H1 (cell line): ENCODE measurements around the gene NDUFA5. TPM values are rescaled to one million over a fixed set of nuclear protein-coding genes. Genes with fewer than 3 reads are reported as not detected.

ENCODE experiments used
- CTCF ChIA-PET: fragments of 300-600 bp; sonication (Branson Sonifier 250); formaldehyde crosslinking; loops from one replicate; lab custom pipeline; 2021; ENCODE audit not compliant: partially characterized antibody; lab: Charles Lee
- POLR2A ChIA-PET: fragments of 300-600 bp; sonication (Branson Sonifier 250); formaldehyde crosslinking; loops from one replicate; lab custom pipeline; 2021; ENCODE audit warnings: inconsistent platforms; ENCODE audit not compliant: partially characterized antibody; lab: Charles Lee
- DNase-seq, 2 experiments: peaks; one replicate each; pipeline versions ENCODE4 v3.0.0 to v3.0.0-alpha.2; 2010 to 2022; ENCODE audit warnings: low spot score in 2 of 2, low read depth in 1 of 2, mixed read lengths in 1 of 2
- FAIRE-seq: peaks from 2 replicates; lab custom pipeline; 2011; peaks lifted over from hg19 to GRCh38; lab: Jason Lieb, UNC
- H2AFZ ChIP-seq: 2 replicates; pipeline ENCODE4 v1.8.1; 2012; ENCODE audit warnings: low read length, inconsistent platforms
- H2AK5ac ChIP-seq: 2 replicates; pipeline ENCODE4 v1.6.1; 2013; ENCODE audit warnings: low read depth, low read length
- H2BK120ac ChIP-seq: replicated peaks from 2 replicates; pipeline ENCODE3; 2013; ENCODE audit warnings: low read depth, low read length, inconsistent platforms
- H2BK12ac ChIP-seq: 2 replicates; pipeline ENCODE4 v1.6.1; 2013; ENCODE audit warnings: low read depth, low read length
- H2BK15ac ChIP-seq: 2 replicates; pipeline ENCODE4 v1.6.1; 2013; ENCODE audit warnings: low read length
- H2BK20ac ChIP-seq: 2 replicates; pipeline ENCODE4 v1.6.1; 2013; ENCODE audit warnings: low read length
- H2BK5ac ChIP-seq: 2 replicates; pipeline ENCODE4 v1.6.1; 2013; ENCODE audit warnings: low read depth, low read length
- H3K14ac ChIP-seq: 2 replicates; pipeline ENCODE4 v1.6.1; 2013; ENCODE audit warnings: inconsistent platforms; ENCODE audit not compliant: insufficient read length
- H3K18ac ChIP-seq: 2 replicates; pipeline ENCODE4 v1.6.1; 2013; ENCODE audit warnings: low read length; ENCODE audit errors: extremely low read depth
- H3K23ac ChIP-seq: 2 replicates; pipeline ENCODE4 v1.6.1; 2013; ENCODE audit warnings: inconsistent platforms; ENCODE audit not compliant: insufficient read length
- H3K23me2 ChIP-seq: 2 replicates; pipeline ENCODE4 v1.6.1; 2013; ENCODE audit warnings: low read depth, low read length
- H3K27ac ChIP-seq: 2 replicates; pipeline ENCODE4 v1.6.1; 2011; ENCODE audit warnings: low read depth, low read length, inconsistent platforms
- H3K27me3 ChIP-seq, 4 experiments: replicated peaks in 1 of 4; 1 replicate in 1 of 4; 2 replicates in 3 of 4; pipeline versions ENCODE4 v1.6.1 to v1.8.1; 2011 to 2013; ENCODE audit warnings: low read length in 3 of 4, mild to moderate bottlenecking in 3 of 4, inconsistent platforms in 2 of 4, mixed read lengths in 2 of 4, moderate library complexity in 1 of 4; ENCODE audit not compliant: control insufficient read depth in 3 of 4, insufficient read depth in 3 of 4; ENCODE audit errors: extremely low read depth in 1 of 4
- H3K36me3 ChIP-seq, 4 experiments: 2 replicates each; pipeline versions ENCODE4 v1.6.1 to v1.8.1; 2011 to 2013; ENCODE audit warnings: mild to moderate bottlenecking in 4 of 4, low read length in 3 of 4, moderate library complexity in 2 of 4, control low read depth in 1 of 4, inconsistent platforms in 1 of 4; ENCODE audit not compliant: insufficient read depth in 4 of 4, control insufficient read depth in 2 of 4
- H3K4ac ChIP-seq: replicated peaks from 2 replicates; pipeline ENCODE3; 2013; ENCODE audit warnings: low read length, low read depth, mixed read lengths, inconsistent platforms; ENCODE audit not compliant: insufficient read length
- H3K4me1 ChIP-seq, 4 experiments: replicated peaks in 1 of 4; 1 replicate in 1 of 4; 2 replicates in 3 of 4; pipeline versions ENCODE4 v1.6.1 to v1.8.1; 2011 to 2013; ENCODE audit warnings: low read length in 3 of 4, inconsistent platforms in 2 of 4, mixed read lengths in 1 of 4; ENCODE audit not compliant: insufficient read depth in 4 of 4, control insufficient read depth in 3 of 4
- H3K4me2 ChIP-seq, 2 experiments: 2 replicates each; pipeline versions ENCODE4 v1.6.1 to v1.8.1; 2011 to 2013; ENCODE audit warnings: low read depth in 2 of 2, low read length in 2 of 2, control low read depth in 1 of 2, inconsistent platforms in 1 of 2, mild to moderate bottlenecking in 1 of 2; ENCODE audit not compliant: insufficient read depth in 1 of 2
- H3K4me3 ChIP-seq, 4 experiments: fragments of 200-600, 300-600 bp in 1 of 4; sonication (generic), shearing (Covaris generic), sonication (Bioruptor Twin) in 1 of 4; 2 replicates each; pipeline versions ENCODE4 v1.5.1 to v1.8.1; 2011 to 2016; ENCODE audit warnings: low read length in 4 of 4, low read depth in 3 of 4, control low read depth in 2 of 4, inconsistent platforms in 2 of 4, mild to moderate bottlenecking in 2 of 4, mixed read lengths in 1 of 4, moderate library complexity in 1 of 4; ENCODE audit not compliant: insufficient read depth in 2 of 4; ENCODE audit errors: extremely low read depth in 1 of 4
- H3K56ac ChIP-seq: replicated peaks from 2 replicates; pipeline ENCODE3; 2013; ENCODE audit warnings: low read depth, mild to moderate bottlenecking, mixed read lengths, low read length, inconsistent platforms; ENCODE audit not compliant: insufficient read length
- H3K79me1 ChIP-seq: 2 replicates; pipeline ENCODE4 v1.6.1; 2013; ENCODE audit warnings: low read depth, low read length, control low read depth
- H3K79me2 ChIP-seq, 2 experiments: 2 replicates each; pipeline versions ENCODE4 v1.6.1 to v1.8.1; 2012 to 2013; ENCODE audit warnings: low read length in 2 of 2, mild to moderate bottlenecking in 2 of 2, inconsistent platforms in 1 of 2; ENCODE audit not compliant: insufficient read depth in 2 of 2, control insufficient read depth in 1 of 2
- H3K9ac ChIP-seq, 4 experiments: replicated peaks in 1 of 4; 1 replicate in 1 of 4; 2 replicates in 3 of 4; pipeline versions ENCODE4 v1.6.1 to v1.8.1; 2011 to 2013; ENCODE audit warnings: low read depth in 3 of 4, low read length in 3 of 4, control low read depth in 2 of 4, mild to moderate bottlenecking in 2 of 4, moderate library complexity in 2 of 4, inconsistent platforms in 1 of 4; ENCODE audit errors: extremely low read depth in 1 of 4
- H3K9me3 ChIP-seq, 2 experiments: 2 replicates each; pipeline versions ENCODE4 v1.6.1 to v1.8.1; 2012 to 2013; ENCODE audit warnings: mild to moderate bottlenecking in 2 of 2, moderate library complexity in 2 of 2, control low read depth in 1 of 2, inconsistent platforms in 1 of 2, low read depth in 1 of 2, low read length in 1 of 2, mixed read lengths in 1 of 2; ENCODE audit not compliant: insufficient read depth in 2 of 2
- H4K20me1 ChIP-seq, 2 experiments: replicated peaks in 1 of 2; 2 replicates each; pipeline versions ENCODE3 to v1.8.1; 2011 to 2013; ENCODE audit warnings: inconsistent platforms in 2 of 2, low read length in 2 of 2, mild to moderate bottlenecking in 1 of 2; ENCODE audit not compliant: insufficient read depth in 2 of 2, control insufficient read depth in 1 of 2
- H4K5ac ChIP-seq: 2 replicates; pipeline ENCODE4 v1.6.1; 2013; ENCODE audit warnings: low read length, low read depth, mixed read lengths, inconsistent platforms; ENCODE audit not compliant: insufficient read length
- H4K8ac ChIP-seq: 2 replicates; pipeline ENCODE4 v1.8.0; 2013; ENCODE audit warnings: mild to moderate bottlenecking, moderate library complexity, low read length, inconsistent platforms; ENCODE audit not compliant: insufficient read depth; ENCODE audit errors: extremely low read depth
- H4K91ac ChIP-seq: replicated peaks from 2 replicates; pipeline ENCODE3; 2013; ENCODE audit warnings: low read length, mixed read lengths, inconsistent platforms; ENCODE audit not compliant: insufficient read length
- BCL11A ChIP-seq, 2 experiments: IDR thresholded peaks; one replicate each; pipeline ENCODE4 v1.6.1; 2011; ENCODE audit warnings: low read depth in 2 of 2, low read length in 2 of 2, mild to moderate bottlenecking in 2 of 2
- CREB1 ChIP-seq: IDR thresholded peaks from 2 replicates; pipeline ENCODE4 v1.6.1; 2012; ENCODE audit warnings: inconsistent platforms
- CTCF ChIP-seq, 3 experiments: IDR thresholded peaks; 1 replicate in 2 of 3; 2 replicates in 1 of 3; pipeline versions ENCODE4 v1.5.1 to v1.6.1; 2011; ENCODE audit warnings: low read length in 3 of 3, mild to moderate bottlenecking in 3 of 3, inconsistent platforms in 2 of 3, low read depth in 1 of 3, moderate library complexity in 1 of 3; ENCODE audit not compliant: insufficient read depth in 1 of 3; ENCODE audit errors: control extremely low read depth in 1 of 3
- HDAC6 ChIP-seq: IDR thresholded peaks from one replicate; pipeline ENCODE4 v1.7.1; 2012; ENCODE audit warnings: low read depth, mild to moderate bottlenecking, inconsistent platforms, low read length, moderate library complexity
- POU5F1 ChIP-seq: IDR thresholded peaks from 2 replicates; pipeline ENCODE4 v1.6.1; 2011; ENCODE audit warnings: low read depth, mild to moderate bottlenecking, low read length, moderate library complexity
- RAD21 ChIP-seq, 2 experiments: IDR thresholded peaks in 1 of 2; conservative IDR thresholded peaks in 1 of 2; 2 replicates each; pipeline ENCODE4 v1.6.1; 2011; ENCODE audit warnings: low read depth in 2 of 2, low read length in 2 of 2, improper control_type of control experiment in 1 of 2, inconsistent platforms in 1 of 2, mild to moderate bottlenecking in 1 of 2, moderate library complexity in 1 of 2
- TAF1 ChIP-seq: IDR thresholded peaks from 2 replicates; pipeline ENCODE4 v1.6.1; 2011; ENCODE audit warnings: mild to moderate bottlenecking, low read depth, low read length
- YY1 ChIP-seq: IDR thresholded peaks from 2 replicates; pipeline ENCODE4 v1.6.1; 2011; ENCODE audit warnings: low read depth, mild to moderate bottlenecking, low read length
- WGBS, 2 experiments: shearing (Covaris generic) in 1 of 2; methylation state at CpG; one replicate each; pipeline versions ENCODE4 v1.1.6 to v1.1.7; 2013 to 2015; ENCODE audit warnings: low lambda C conversion rate in 2 of 2, mixed read lengths in 2 of 2, inconsistent platforms in 1 of 2, low coverage in 1 of 2, missing lambda C conversion rate in 1 of 2; ENCODE audit not compliant: insufficient replicate concordance in 2 of 2, insufficient coverage in 1 of 2, insufficient read length in 1 of 2; ENCODE audit errors: extremely low coverage in 1 of 2, missing lambda C conversion rate in 1 of 2; 5-methylcytosine and 5-hydroxymethylcytosine counted together
- polyA plus RNA-seq, 7 experiments: library from polyadenylated mRNA; depleted of rRNA in 3 of 7; stranded (reverse) in 5 of 7; unstranded in 2 of 7; fragments of >200 nt in 5 of 7; fragments of 200-250 nt in 2 of 7; gene quantifications; 1 replicate in 5 of 7; 2 replicates in 1 of 7; 4 replicates in 1 of 7; pipeline versions ENCODE4 v1.2.1 to v1.2.3, GENCODE V29; 2011 to 2013; ENCODE audit warnings: missing spikeins in 2 of 7, mixed read lengths in 2 of 7
- total RNA-seq: library from RNA; stranded (reverse); fragmentation: NEBNext Ultra II Directional; extraction: Animal tissue kit (Norgen Biotek cat#: 25700); gene quantifications from 2 replicates; pipeline ENCODE4 v1.2.1, GENCODE V29; 2021
- TF ChIP-seq, protein P1 (sequence below): IDR thresholded peaks from 2 replicates; pipeline ENCODE4 v1.6.1; 2011; ENCODE audit warnings: low read depth, mild to moderate bottlenecking, low read length; ENCODE audit not compliant: insufficient read depth

Gene NDUFA5
- total and polyA plus RNA-seq, 2 of the 8 experiments (the other 6 are each of a cell fraction or from before 2014, with no cell fraction given) = 7.6 to 76.3 TPM

DNA sequence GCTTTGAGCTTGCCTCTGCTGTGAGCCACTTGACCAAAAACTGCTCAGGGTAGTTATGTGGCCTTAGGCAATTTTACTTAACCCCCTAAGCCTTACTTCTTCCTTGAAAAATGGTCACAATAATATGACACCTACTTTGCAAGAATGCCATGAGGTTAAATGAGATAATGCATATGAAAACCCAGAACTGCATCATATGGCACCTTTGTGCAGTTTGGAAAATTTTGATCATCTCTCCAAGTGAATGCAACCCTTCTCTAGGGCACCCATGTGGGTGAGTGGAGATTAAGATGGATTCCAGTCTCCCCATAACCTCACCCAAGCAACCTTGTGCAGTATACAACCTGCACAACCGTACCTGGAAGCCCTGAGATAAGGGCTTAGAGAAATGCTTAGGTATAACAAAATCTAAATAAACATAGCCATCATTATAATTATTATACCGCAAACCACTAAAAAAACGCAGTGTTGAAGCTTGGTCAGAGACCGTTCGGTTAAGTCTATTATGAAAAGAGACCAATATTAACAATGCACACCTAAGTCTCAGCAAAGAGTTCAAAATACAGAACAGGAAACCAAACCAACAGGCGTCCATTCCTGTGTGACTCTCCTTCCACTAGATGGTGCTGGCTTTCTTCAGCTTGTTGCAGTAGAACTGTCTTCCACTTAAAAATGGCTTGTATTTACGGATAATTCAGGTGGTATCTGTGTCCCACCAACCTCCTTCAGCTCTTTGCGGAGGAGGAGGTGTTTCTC, 23.0 kb upstream of the NDUFA5 start:
- Histone ChIP-seq H4K5ac (no peak overlapping the region), H3K36me3 (no peaks in the 10 kb centered on the region), H3K14ac (no peak overlapping the region), H3K23me2 (no peaks in the 10 kb centered on the region), H2AFZ (peak overlapping the region; percentile 91; the same call in 1 of the 2 replicates), H3K56ac (no peak overlapping the region), H3K9ac (no peak overlapping the region), H3K4ac (no peak overlapping the region), H4K8ac (no peak overlapping the region), H3K79me1 (no peaks in the 10 kb centered on the region), H4K91ac (no peak overlapping the region), H3K79me2 (no peaks in the 10 kb centered on the region), H3K27me3 (no peaks in the 10 kb centered on the region), H3K9me3 (no peaks in the 10 kb centered on the region), H2BK12ac (0 out of 2 replicates have a peak overlapping the region, but pooled peaks have one; percentile 0), H3K27ac (no peak overlapping the region), H2BK5ac (no peak overlapping the region), H3K18ac (no peak overlapping the region), H2BK15ac (no peak overlapping the region), H3K4me1 (peaks cover 0 to 3% (median 0%) of the 10 kb centered on the region in 4 experiments; a peak in 4 of 7 replicates), H4K20me1 (no peaks in the 10 kb centered on the region), H3K4me2 (no peak overlapping the region), H3K23ac (no peak overlapping the region), H2BK20ac (no peak overlapping the region), H3K4me3 (no peak overlapping the region), H2BK120ac (no peak overlapping the region), H2AK5ac (no peak overlapping the region)
- DNase-seq (no peak), FAIRE-seq (peak; percentile 92)
- ChIA-PET CTCF (interaction anchor here (0.5 to 6.5 kb wide), 30 partner anchors 11 to 292 kb away, joined by 3 to 38 read pairs (median 4); partner anchors contain the start of gene NDUFA5), POLR2A (interaction anchor here (1.4 kb wide), 1 partner anchor 14 kb away, joined by 3 read pairs; no protein-coding TSS in a partner anchor)
- 54% methylated on average over 8 of the region's 8 CpGs; no CpG with 5 or more reads in 1 of the 2 experiments for WGBS, 2 experiments
- TF ChIP-seq, protein P1, sequence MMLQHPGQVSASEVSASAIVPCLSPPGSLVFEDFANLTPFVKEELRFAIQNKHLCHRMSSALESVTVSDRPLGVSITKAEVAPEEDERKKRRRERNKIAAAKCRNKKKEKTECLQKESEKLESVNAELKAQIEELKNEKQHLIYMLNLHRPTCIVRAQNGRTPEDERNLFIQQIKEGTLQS = no peak
- TF ChIP-seq CREB1 (no peak), YY1 (peak; percentile 79; the same call in 1 of the 2 replicates), POU5F1 (no peak), CTCF (IDR thresholded peaks at IDR 0.05; ENCODE audit: control extremely low read depth in 1 of 3, insufficient read depth in 1 of 3, low read depth in 1 of 3, low read length in 3 of 3) (peak in 2 of 3 experiments; percentile 77 to 86; a peak in 3 of 4 replicates), TAF1 (no peak), BCL11A (IDR thresholded peaks at IDR 0.05; ENCODE audit: low read depth in 2 of 2, low read length in 2 of 2) (no peak), RAD21 (IDR thresholded peaks at IDR 0.05 in 1 of 2, conservative IDR thresholded peaks at IDR 0.05 in 1 of 2; ENCODE audit: low read depth in 2 of 2, low read length in 2 of 2) (peak; percentile 90), HDAC6 (no peak)
